Measurements from ENCODE around the gene ENPP3.

DNA sequence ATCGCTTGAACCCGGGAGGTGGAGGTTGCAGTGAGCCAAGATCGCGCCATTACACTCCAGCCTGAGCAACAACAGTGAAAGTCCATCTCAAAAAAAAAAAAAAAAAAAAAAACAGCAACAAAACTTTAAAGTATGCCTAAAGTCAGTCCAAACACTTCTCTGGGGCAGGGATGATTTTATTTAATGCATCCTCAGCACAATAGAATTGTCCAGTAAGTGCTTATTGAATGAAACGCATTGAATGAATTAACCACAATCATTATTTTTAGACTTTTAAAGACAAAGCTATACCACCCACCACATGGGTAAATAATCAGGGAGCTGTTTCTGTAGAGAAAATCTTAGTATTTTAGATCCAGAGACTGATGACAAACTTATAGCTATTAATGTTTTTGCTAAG is 90.4 kb downstream of the ENPP3 start:
- TF ChIP-seq, protein P1, sequence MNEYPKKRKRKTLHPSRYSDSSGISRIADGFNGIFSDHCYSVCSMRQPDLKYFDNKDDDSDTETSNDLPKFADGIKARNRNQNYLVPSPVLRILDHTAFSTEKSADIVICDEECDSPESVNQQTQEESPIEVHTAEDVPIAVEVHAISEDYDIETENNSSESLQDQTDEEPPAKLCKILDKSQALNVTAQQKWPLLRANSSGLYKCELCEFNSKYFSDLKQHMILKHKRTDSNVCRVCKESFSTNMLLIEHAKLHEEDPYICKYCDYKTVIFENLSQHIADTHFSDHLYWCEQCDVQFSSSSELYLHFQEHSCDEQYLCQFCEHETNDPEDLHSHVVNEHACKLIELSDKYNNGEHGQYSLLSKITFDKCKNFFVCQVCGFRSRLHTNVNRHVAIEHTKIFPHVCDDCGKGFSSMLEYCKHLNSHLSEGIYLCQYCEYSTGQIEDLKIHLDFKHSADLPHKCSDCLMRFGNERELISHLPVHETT (tag by site-specific recombination; IDR thresholded peaks at IDR 0.05), result no peak
- TF ChIP-seq, protein P2, sequence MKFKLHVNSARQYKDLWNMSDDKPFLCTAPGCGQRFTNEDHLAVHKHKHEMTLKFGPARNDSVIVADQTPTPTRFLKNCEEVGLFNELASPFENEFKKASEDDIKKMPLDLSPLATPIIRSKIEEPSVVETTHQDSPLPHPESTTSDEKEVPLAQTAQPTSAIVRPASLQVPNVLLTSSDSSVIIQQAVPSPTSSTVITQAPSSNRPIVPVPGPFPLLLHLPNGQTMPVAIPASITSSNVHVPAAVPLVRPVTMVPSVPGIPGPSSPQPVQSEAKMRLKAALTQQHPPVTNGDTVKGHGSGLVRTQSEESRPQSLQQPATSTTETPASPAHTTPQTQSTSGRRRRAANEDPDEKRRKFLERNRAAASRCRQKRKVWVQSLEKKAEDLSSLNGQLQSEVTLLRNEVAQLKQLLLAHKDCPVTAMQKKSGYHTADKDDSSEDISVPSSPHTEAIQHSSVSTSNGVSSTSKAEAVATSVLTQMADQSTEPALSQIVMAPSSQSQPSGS (tag by site-specific recombination; IDR thresholded peaks at IDR 0.05; ENCODE audit: low read depth), result no peak
- TF ChIP-seq ZNF701 (tag by site-specific recombination; IDR thresholded peaks at IDR 0.05) (no peak), ZBTB21 (tag by site-specific recombination; IDR thresholded peaks at IDR 0.05) (no peak)
- TF ChIP-seq, protein P3, sequence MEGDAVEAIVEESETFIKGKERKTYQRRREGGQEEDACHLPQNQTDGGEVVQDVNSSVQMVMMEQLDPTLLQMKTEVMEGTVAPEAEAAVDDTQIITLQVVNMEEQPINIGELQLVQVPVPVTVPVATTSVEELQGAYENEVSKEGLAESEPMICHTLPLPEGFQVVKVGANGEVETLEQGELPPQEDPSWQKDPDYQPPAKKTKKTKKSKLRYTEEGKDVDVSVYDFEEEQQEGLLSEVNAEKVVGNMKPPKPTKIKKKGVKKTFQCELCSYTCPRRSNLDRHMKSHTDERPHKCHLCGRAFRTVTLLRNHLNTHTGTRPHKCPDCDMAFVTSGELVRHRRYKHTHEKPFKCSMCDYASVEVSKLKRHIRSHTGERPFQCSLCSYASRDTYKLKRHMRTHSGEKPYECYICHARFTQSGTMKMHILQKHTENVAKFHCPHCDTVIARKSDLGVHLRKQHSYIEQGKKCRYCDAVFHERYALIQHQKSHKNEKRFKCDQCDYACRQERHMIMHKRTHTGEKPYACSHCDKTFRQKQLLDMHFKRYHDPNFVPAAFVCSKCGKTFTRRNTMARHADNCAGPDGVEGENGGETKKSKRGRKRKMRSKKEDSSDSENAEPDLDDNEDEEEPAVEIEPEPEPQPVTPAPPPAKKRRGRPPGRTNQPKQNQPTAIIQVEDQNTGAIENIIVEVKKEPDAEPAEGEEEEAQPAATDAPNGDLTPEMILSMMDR (tag by site-specific recombination; IDR thresholded peaks at IDR 0.05), result no peak
